NCI-H128 (cell line): Measurements from ENCODE around the gene DNM2.
"Not testable (repeated sequence)": the region's sequence is repeated elsewhere in the genome, so short reads cannot be mapped to it uniquely, and the experiment has no call there.

Experiments used
- DNase-seq: peaks from one replicate; lab custom pipeline; 2025; ENCODE audit not compliant: unreplicated experiment; lab: John Stamatoyannopoulos, UW

Gene DNM2

GRCh38 chr19:10751109-10751953, 33.5 kb downstream of the DNM2 start:
- no peak for DNase-seq

GRCh38 chr19:10752237-10752912, 34.5 kb downstream of the DNM2 start:
- DNase-seq = no peak

GRCh38 chr19:10752913-10753704, 35.2 kb downstream of the DNM2 start:
- DNase-seq = no peak

GRCh38 chr19:10756371-10756770, 38.5 kb downstream of the DNM2 start:
- no peak for DNase-seq

- DNase-seq = no peak
Measured at GRCh38 chr19:10756791-10757190, 38.9 kb downstream of the DNM2 start.

- DNase-seq = not testable (repeated sequence)
Measured at GRCh38 chr19:10758050-10758449, 40.2 kb downstream of the DNM2 start.

- DNase-seq = no peak
Measured at GRCh38 chr19:10758978-10759377, 41.1 kb downstream of the DNM2 start.

GRCh38 chr19:10760273-10760944, 42.5 kb downstream of the DNM2 start:
- no peak for DNase-seq

GRCh38 chr19:10761443-10762250, 43.8 kb downstream of the DNM2 start:
- DNase-seq = no peak

- DNase-seq = no peak
Measured at GRCh38 chr19:10762656-10763055, 44.8 kb downstream of the DNM2 start.

- no peak for DNase-seq
Measured at GRCh38 chr19:10763411-10763810, 45.5 kb downstream of the DNM2 start.

- DNase-seq = no peak
Measured at GRCh38 chr19:10763828-10764339, 46.0 kb downstream of the DNM2 start.

GRCh38 chr19:10764340-10764894, 46.5 kb downstream of the DNM2 start:
- no peak for DNase-seq

GRCh38 chr19:10766049-10766623, 48.3 kb downstream of the DNM2 start:
- DNase-seq = no peak

- DNase-seq = no peak
Measured at GRCh38 chr19:10766671-10767201, 48.9 kb downstream of the DNM2 start.

GRCh38 chr19:10767726-10768125, 49.8 kb downstream of the DNM2 start:
- DNase-seq = no peak

GRCh38 chr19:10768369-10768768, 50.5 kb downstream of the DNM2 start:
- no peak for DNase-seq

- no peak for DNase-seq
Measured at GRCh38 chr19:10768936-10769335, 51.1 kb downstream of the DNM2 start.
